ENCODE data around the gene AARS2. TPM values are rescaled to one million over a fixed set of nuclear protein-coding genes. Genes with fewer than 3 reads are reported as not detected.

Gene AARS2
- total RNA-seq, 2 experiments from 2014 or later, result 24.5 to 24.9 TPM

GRCh38 chr6:44305200-44305725, 7.9 kb downstream of the AARS2 start:
- ChIA-PET POLR2A (interaction anchor here (0.7 kb wide), 2 partner anchors 36 to 81 kb away, joined by 3 read pairs; no protein-coding TSS in a partner anchor), CTCF (interaction anchor here (0.8 to 4.2 kb wide), 12 partner anchors 8 to 138 kb away, joined by 3 to 18 read pairs (median 4); partner anchors contain the start of genes AARS2 and TMEM151B)

GRCh38 chr6:44304282-44305199, 8.6 kb downstream of the AARS2 start:
- CTCF ChIA-PET, result interaction anchor here (0.6 to 4.2 kb wide), 14 partner anchors 9 to 603 kb away, joined by 3 to 18 read pairs (median 4); partner anchors contain the start of genes AARS2 and TMEM151B
- POLR2A ChIA-PET, result interaction anchor here (0.7 kb wide), 1 partner anchor 81 kb away, joined by 3 read pairs; no protein-coding TSS in a partner anchor

GRCh38 chr6:44303842-44304241, 9.3 kb downstream of the AARS2 start:
- ChIA-PET CTCF (interaction anchor here (0.6 to 4.2 kb wide), 5 partner anchors 9 to 602 kb away, joined by 3 to 18 read pairs (median 3); partner anchors contain the start of gene AARS2), POLR2A (no interaction called here)

- POLR2A ChIA-PET, result no interaction called here
- CTCF ChIA-PET, result interaction anchor here (1.3 to 4.2 kb wide), 2 partner anchors 8 to 35 kb away, joined by 3 to 18 read pairs; no protein-coding TSS in a partner anchor
Measured at GRCh38 chr6:44302856-44303255, 10.3 kb downstream of the AARS2 start.

- ChIA-PET POLR2A (no interaction called here), CTCF (interaction anchor here (2.4 kb wide), 1 partner anchor 34 kb away, joined by 12 read pairs; no protein-coding TSS in a partner anchor)
Measured at GRCh38 chr6:44301782-44302564, 11.2 kb downstream of the AARS2 start.

- CTCF ChIA-PET, result interaction anchor here (2.4 kb wide), 1 partner anchor 33 kb away, joined by 12 read pairs; no protein-coding TSS in a partner anchor
- POLR2A ChIA-PET, result no interaction called here
Measured at GRCh38 chr6:44301106-44301505, 12.0 kb downstream of the AARS2 start.

GRCh38 chr6:44300292-44300823, 12.8 kb downstream of the AARS2 start:
- POLR2A ChIA-PET, result no interaction called here
- CTCF ChIA-PET, result interaction anchor here (2.4 kb wide), 1 partner anchor 32 kb away, joined by 12 read pairs; no protein-coding TSS in a partner anchor

- CTCF ChIA-PET, result interaction anchor here (0.7 to 2.6 kb wide), 2 partner anchors 11 to 295 kb away, joined by 3 to 8 read pairs; no protein-coding TSS in a partner anchor
- POLR2A ChIA-PET, result interaction anchor here (0.6 to 1.5 kb wide), 2 partner anchors 11 to 40 kb away, joined by 3 to 4 read pairs; no protein-coding TSS in a partner anchor
Measured at GRCh38 chr6:44298864-44299263, 14.3 kb downstream of the AARS2 start.

- CTCF ChIA-PET, result interaction anchor here (0.6 to 2.6 kb wide), 4 partner anchors 11 to 73 kb away, joined by 3 to 8 read pairs (median 4); partner anchors contain the start of gene AARS2
- POLR2A ChIA-PET, result interaction anchor here (1.5 kb wide), 1 partner anchor 11 kb away, joined by 4 read pairs; no protein-coding TSS in a partner anchor
Measured at GRCh38 chr6:44298055-44298803, 14.9 kb downstream of the AARS2 start.

GRCh38 chr6:44297063-44298038, 15.8 kb downstream of the AARS2 start:
- POLR2A ChIA-PET, result interaction anchor here (1.5 kb wide), 1 partner anchor 12 kb away, joined by 4 read pairs; no protein-coding TSS in a partner anchor
- CTCF ChIA-PET, result interaction anchor here (0.6 to 2.6 kb wide), 5 partner anchors 12 to 74 kb away, joined by 3 to 8 read pairs (median 4); partner anchors contain the start of gene AARS2

GRCh38 chr6:44294832-44295791, 18.0 kb downstream of the AARS2 start:
- ChIA-PET POLR2A (interaction anchor here (0.7 kb wide), 1 partner anchor 170 kb away, joined by 9 read pairs; no protein-coding TSS in a partner anchor), CTCF (interaction anchor here (0.9 to 2.0 kb wide), 4 partner anchors 8 to 27 kb away, joined by 3 to 8 read pairs (median 5); partner anchors contain the start of gene AARS2)

GRCh38 chr6:44292661-44293365, 20.3 kb downstream of the AARS2 start:
- ChIA-PET CTCF (interaction anchor here (0.7 to 1.6 kb wide), 5 partner anchors 16 to 814 kb away, joined by 3 to 5 read pairs (median 4); no protein-coding TSS in a partner anchor), POLR2A (no interaction called here)

GRCh38 chr6:44291841-44292240, 21.3 kb downstream of the AARS2 start:
- POLR2A ChIA-PET, result interaction anchor here (0.5 kb wide), 1 partner anchor 23 kb away, joined by 7 read pairs; no protein-coding TSS in a partner anchor

GRCh38 chr6:44289726-44290260, 23.4 kb downstream of the AARS2 start:
- CTCF ChIA-PET, result interaction anchor here (1.9 kb wide), 1 partner anchor 22 kb away, joined by 4 read pairs; no protein-coding TSS in a partner anchor
- POLR2A ChIA-PET, result no interaction called here

More at GRCh38 chr6:44291841-44292240, 21.3 kb downstream of the AARS2 start:
- CTCF ChIA-PET, result interaction anchor here (0.9 to 1.3 kb wide), 3 partner anchors 24 to 119 kb away, joined by 4 read pairs; no protein-coding TSS in a partner anchor
